ENCODE data around the gene ITGA4. TPM values are rescaled to one million over a fixed set of nuclear protein-coding genes. Genes with fewer than 3 reads are reported as not detected.

Gene ITGA4
- total RNA-seq, 1 experiment from 2014 or later = not detected

DNA sequence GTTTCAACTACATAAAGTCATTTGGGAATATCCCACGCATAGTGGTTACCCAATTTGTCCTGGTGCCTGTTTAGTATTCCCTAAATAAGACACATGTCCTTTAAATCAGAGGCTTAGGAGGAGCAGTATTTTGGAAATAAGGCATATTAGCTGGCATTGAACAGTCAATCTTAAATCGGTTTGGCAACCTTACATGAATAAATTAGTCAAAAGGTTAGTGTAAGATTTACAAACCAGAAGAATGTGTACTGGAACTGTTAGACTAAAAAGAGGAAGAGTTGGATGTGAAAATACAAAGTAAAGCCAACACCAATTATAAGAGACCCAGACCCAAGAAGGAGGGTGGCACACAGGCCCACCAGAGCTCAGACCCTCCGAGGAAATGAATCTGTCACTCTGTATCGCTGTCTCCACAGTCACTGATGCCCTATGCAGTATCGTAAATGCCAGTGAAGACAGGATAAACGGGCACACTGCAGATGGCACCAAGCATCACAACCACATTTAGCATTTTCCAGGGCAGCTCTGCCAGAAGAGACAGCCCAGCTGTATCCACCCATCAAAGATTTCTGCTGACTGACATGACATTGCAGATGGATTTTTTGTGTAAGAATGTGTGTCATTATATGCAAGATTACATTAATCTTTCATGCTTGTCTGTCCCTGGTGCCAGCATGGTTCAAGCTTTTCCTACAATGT is 109.3 kb downstream of the ITGA4 start:
- no peak overlapping the region for H3K4me3 ChIP-seq (ENCODE audit: low read depth, low read length)
- no peaks in the 10 kb centered on the region for H3K4me1 Mint-ChIP-seq (ENCODE audit: low read depth, unreplicated experiment)
- TF ChIP-seq, protein P1, sequence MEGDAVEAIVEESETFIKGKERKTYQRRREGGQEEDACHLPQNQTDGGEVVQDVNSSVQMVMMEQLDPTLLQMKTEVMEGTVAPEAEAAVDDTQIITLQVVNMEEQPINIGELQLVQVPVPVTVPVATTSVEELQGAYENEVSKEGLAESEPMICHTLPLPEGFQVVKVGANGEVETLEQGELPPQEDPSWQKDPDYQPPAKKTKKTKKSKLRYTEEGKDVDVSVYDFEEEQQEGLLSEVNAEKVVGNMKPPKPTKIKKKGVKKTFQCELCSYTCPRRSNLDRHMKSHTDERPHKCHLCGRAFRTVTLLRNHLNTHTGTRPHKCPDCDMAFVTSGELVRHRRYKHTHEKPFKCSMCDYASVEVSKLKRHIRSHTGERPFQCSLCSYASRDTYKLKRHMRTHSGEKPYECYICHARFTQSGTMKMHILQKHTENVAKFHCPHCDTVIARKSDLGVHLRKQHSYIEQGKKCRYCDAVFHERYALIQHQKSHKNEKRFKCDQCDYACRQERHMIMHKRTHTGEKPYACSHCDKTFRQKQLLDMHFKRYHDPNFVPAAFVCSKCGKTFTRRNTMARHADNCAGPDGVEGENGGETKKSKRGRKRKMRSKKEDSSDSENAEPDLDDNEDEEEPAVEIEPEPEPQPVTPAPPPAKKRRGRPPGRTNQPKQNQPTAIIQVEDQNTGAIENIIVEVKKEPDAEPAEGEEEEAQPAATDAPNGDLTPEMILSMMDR (IDR thresholded peaks at IDR 0.05; ENCODE audit: insufficient read depth in 1 of 2, low read depth in 1 of 2, low read length in 1 of 2, severe bottlenecking in 1 of 2, unreplicated experiment in 1 of 2) = no peak
- H3K36me3 Mint-ChIP-seq (ENCODE audit: insufficient read depth, unreplicated experiment) = no peaks in the 10 kb centered on the region
- no peaks in the 10 kb centered on the region for H3K9me3 ChIP-seq
- POLR2A ChIA-PET = no interaction called here
- H3K27me3 Mint-ChIP-seq (ENCODE audit: insufficient read depth, unreplicated experiment) = peaks cover 3% of the 10 kb centered on the region
- DNase-seq = no peak
- H3K36me3 ChIP-seq (ENCODE audit: control insufficient read depth, insufficient read depth, low read length) = no peaks in the 10 kb centered on the region
- no peak overlapping the region for H3K27ac Mint-ChIP-seq (ENCODE audit: unreplicated experiment)
- H3K4me1 ChIP-seq = no peaks in the 10 kb centered on the region
- no TSS peak for BruUV-seq (replicated peaks)
- no peaks in the 10 kb centered on the region for H3K27me3 ChIP-seq (replicated peaks; ENCODE audit: control insufficient read depth, insufficient read depth, low read length)
- H3K4me3 Mint-ChIP-seq (ENCODE audit: unreplicated experiment) = no peak overlapping the region
- H3K9me3 Mint-ChIP-seq (ENCODE audit: unreplicated experiment) = no peaks in the 10 kb centered on the region
- intact Hi-C loops (cut with micrococcal nuclease; ENCODE audit: unreplicated experiment) = no loop called here
- CTCF ChIA-PET = interaction anchor here (1.4 kb wide), 1 partner anchor 149 kb away, joined by 3 read pairs; no protein-coding TSS in a partner anchor

DNA sequence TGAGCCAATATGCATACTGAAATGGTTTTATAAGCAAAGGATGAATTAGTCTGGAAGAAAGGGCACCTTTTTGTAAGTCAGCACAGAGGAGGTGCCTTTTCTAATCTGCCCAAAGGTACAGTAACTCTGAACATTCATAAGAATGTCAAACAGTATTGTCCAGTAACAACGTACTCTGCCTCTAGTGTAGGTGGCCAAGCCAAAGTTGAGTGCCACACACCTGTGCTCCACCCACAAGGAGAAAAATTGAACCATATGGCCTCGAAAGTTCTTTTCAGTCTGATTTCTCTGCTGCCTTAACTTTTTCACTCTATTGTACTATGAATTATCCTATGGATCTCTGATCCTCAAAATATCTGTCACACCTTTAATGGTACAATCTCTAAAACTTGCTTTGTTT is 112.9 kb downstream of the ITGA4 start:
- Histone ChIP-seq H3K4me1 (no peaks in the 10 kb centered on the region), H3K4me3 (ENCODE audit: low read depth, low read length) (no peak overlapping the region), H3K36me3 (ENCODE audit: control insufficient read depth, insufficient read depth, low read length) (no peaks in the 10 kb centered on the region), H3K27me3 (replicated peaks; ENCODE audit: control insufficient read depth, insufficient read depth, low read length) (no peaks in the 10 kb centered on the region), H3K9me3 (no peaks in the 10 kb centered on the region)
- TF ChIP-seq, protein P1 (IDR thresholded peaks at IDR 0.05; ENCODE audit: insufficient read depth in 1 of 2, low read depth in 1 of 2, low read length in 1 of 2, severe bottlenecking in 1 of 2, unreplicated experiment in 1 of 2) = no peak
- no TSS peak for BruUV-seq (replicated peaks)
- intact Hi-C loops (cut with micrococcal nuclease; ENCODE audit: unreplicated experiment) = loop anchor here (5.0 to 10.0 kb wide), 3 partner anchors 325 to 565 kb away; partner anchors contain the start of gene ITPRID2
- POLR2A ChIA-PET = no interaction called here
- H3K36me3 Mint-ChIP-seq (ENCODE audit: insufficient read depth, unreplicated experiment) = no peaks in the 10 kb centered on the region
- CTCF ChIA-PET = no interaction called here
- H3K9me3 Mint-ChIP-seq (ENCODE audit: unreplicated experiment) = no peaks in the 10 kb centered on the region
- no peak overlapping the region for H3K4me3 Mint-ChIP-seq (ENCODE audit: unreplicated experiment)
- DNase-seq = no peak
- H3K4me1 Mint-ChIP-seq (ENCODE audit: low read depth, unreplicated experiment) = no peaks in the 10 kb centered on the region
- peaks cover 4% of the 10 kb centered on the region for H3K27me3 Mint-ChIP-seq (ENCODE audit: insufficient read depth, unreplicated experiment)
- no peak overlapping the region for H3K27ac Mint-ChIP-seq (ENCODE audit: unreplicated experiment)

DNA sequence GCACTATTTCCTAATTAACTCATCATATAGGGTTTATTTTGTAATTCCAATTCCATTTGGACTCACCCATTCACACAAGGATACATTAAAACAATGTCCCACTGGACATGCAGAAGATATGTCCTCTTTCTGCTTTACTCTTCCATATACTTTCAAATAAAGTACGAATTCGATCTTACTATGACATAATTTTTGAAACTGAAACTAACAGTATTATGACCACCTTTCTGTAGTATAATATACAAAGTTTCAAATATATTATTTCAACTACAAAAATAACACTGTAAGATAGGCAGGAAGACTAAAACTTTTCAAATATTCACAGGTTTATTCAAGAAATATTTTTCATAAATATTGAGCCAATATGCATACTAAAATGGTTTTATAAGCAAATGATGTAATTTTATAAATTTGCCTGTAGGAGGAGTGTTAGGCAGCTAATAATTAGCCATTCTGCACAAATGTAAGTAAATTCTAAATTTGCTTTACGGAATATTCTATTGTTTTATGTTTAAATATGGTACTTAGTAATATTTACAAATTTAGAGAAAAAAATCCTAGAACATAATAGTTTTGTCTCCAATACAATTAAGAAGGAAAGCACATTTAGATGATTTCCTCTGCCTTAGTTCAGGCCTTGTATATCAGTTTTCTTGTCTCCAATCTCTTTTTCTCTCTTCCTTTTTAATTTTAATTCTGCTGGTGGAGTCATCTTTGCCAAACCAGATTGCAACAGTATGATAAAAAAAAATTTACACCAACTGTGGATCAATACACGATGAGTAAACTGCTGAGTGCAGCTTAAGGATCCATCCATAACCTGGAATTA is 113.9 kb downstream of the ITGA4 start:
- POLR2A ChIA-PET = no interaction called here
- H3K4me1 Mint-ChIP-seq (ENCODE audit: low read depth, unreplicated experiment) = no peaks in the 10 kb centered on the region
- no peaks in the 10 kb centered on the region for H3K9me3 Mint-ChIP-seq (ENCODE audit: unreplicated experiment)
- peaks cover 4% of the 10 kb centered on the region for H3K27me3 Mint-ChIP-seq (ENCODE audit: insufficient read depth, unreplicated experiment)
- TF ChIP-seq, protein P1 (IDR thresholded peaks at IDR 0.05; ENCODE audit: insufficient read depth in 1 of 2, low read depth in 1 of 2, low read length in 1 of 2, severe bottlenecking in 1 of 2, unreplicated experiment in 1 of 2) = peak; percentile 1 to 33
- no peaks in the 10 kb centered on the region for H3K4me1 ChIP-seq
- intact Hi-C loops (cut with micrococcal nuclease; ENCODE audit: unreplicated experiment) = loop anchor here (5.0 to 10.0 kb wide), 3 partner anchors 324 to 564 kb away; partner anchors contain the start of gene ITPRID2
- CTCF ChIA-PET = interaction anchor here (1.7 kb wide), 1 partner anchor 144 kb away, joined by 16 read pairs; no protein-coding TSS in a partner anchor
- H3K4me3 Mint-ChIP-seq (ENCODE audit: unreplicated experiment) = no peak overlapping the region
- H3K27me3 ChIP-seq (replicated peaks; ENCODE audit: control insufficient read depth, insufficient read depth, low read length) = no peaks in the 10 kb centered on the region
- no TSS peak for BruUV-seq (replicated peaks)
- DNase-seq = no peak
- no peak overlapping the region for H3K4me3 ChIP-seq (ENCODE audit: low read depth, low read length)
- no peaks in the 10 kb centered on the region for H3K36me3 ChIP-seq (ENCODE audit: control insufficient read depth, insufficient read depth, low read length)
- H3K36me3 Mint-ChIP-seq (ENCODE audit: insufficient read depth, unreplicated experiment) = no peaks in the 10 kb centered on the region
- no peaks in the 10 kb centered on the region for H3K9me3 ChIP-seq
- H3K27ac Mint-ChIP-seq (ENCODE audit: unreplicated experiment) = no peak overlapping the region

Measured in Caco-2 (cell line).